Stimulated activated CD4-positive, alpha-beta T cell treated with anti-CD3 and anti-CD28 coated beads, TNF-alpha, amount 100 ng/mL, for 24 hours (primary cell): ENCODE measurements around the gene AMZ1.

Experiments
- DNase-seq, 3 experiments: peaks; one replicate each; pipeline ENCODE4 v3.0.0-alpha.2; 2020; ENCODE audit warnings: low read depth in 3 of 3

The AMZ1 gene

GRCh38 chr7:2687881-2688318 is at the start of gene AMZ1:
Gene AMZ1, plus strand, starts transcription at chr7:2688202. Its CDS starts 12,250 bp downstream, at chr7:2700452.
- no peak for DNase-seq

- no peak for DNase-seq
These were observed 49.6 kb upstream of the AMZ1 start for GRCh38 chr7:2638224-2638991.

GRCh38 chr7:2639181-2639681 is 48.8 kb upstream of the AMZ1 start:
- DNase-seq, result no peak

GRCh38 chr7:2639695-2640481 is 48.1 kb upstream of the AMZ1 start:
- no peak for DNase-seq

GRCh38 chr7:2640482-2640830 is 47.5 kb upstream of the AMZ1 start:
- DNase-seq, result no peak

GRCh38 chr7:2640846-2641316 is 47.1 kb upstream of the AMZ1 start:
- DNase-seq, result no peak

- no peak for DNase-seq
These were observed 46.3 kb upstream of the AMZ1 start for GRCh38 chr7:2641406-2642393.

- DNase-seq, result no peak
These were observed 44.4 kb upstream of the AMZ1 start for GRCh38 chr7:2643386-2644219.

GRCh38 chr7:2644220-2644561 is 43.8 kb upstream of the AMZ1 start:
- DNase-seq, result no peak

- no peak for DNase-seq
These were observed 43.3 kb upstream of the AMZ1 start for GRCh38 chr7:2644562-2645273.

- DNase-seq, result no peak
These were observed 42.6 kb upstream of the AMZ1 start for GRCh38 chr7:2645274-2645868.

GRCh38 chr7:2646336-2646679 is 41.7 kb upstream of the AMZ1 start:
- no peak for DNase-seq

- no peak for DNase-seq
These were observed 41.1 kb upstream of the AMZ1 start for GRCh38 chr7:2646680-2647571.

- no peak for DNase-seq
These were observed 40.3 kb upstream of the AMZ1 start for GRCh38 chr7:2647594-2648172.

GRCh38 chr7:2649139-2649838 is 38.7 kb upstream of the AMZ1 start:
- no peak for DNase-seq

- no peak for DNase-seq
These were observed 38.0 kb upstream of the AMZ1 start for GRCh38 chr7:2649991-2650390.

GRCh38 chr7:2650451-2650850 is 37.6 kb upstream of the AMZ1 start:
- DNase-seq, result no peak

GRCh38 chr7:2651336-2651735 is 36.7 kb upstream of the AMZ1 start:
- no peak for DNase-seq
